Tongue (tissue), 2 donors: ENCODE data around the gene SLC5A9. TPM values are rescaled to one million over a fixed set of nuclear protein-coding genes. Genes with fewer than 3 reads are reported as not detected.
"Not testable (repeated sequence)": the region's sequence is repeated elsewhere in the genome, so short reads cannot be mapped to it uniquely, and the experiment has no call there.

Source experiments
- DNase-seq: peaks from one replicate; pipeline ENCODE4 v3.0.0-alpha.2; 2015
- total RNA-seq: library from RNA; depleted of rRNA; stranded (reverse); fragments of >200 nt; gene quantifications from one replicate; pipeline ENCODE4 v1.2.3, GENCODE V29; 2014

Gene SLC5A9
- total RNA-seq, 1 donor from 2014 or later: not detected

DNA sequence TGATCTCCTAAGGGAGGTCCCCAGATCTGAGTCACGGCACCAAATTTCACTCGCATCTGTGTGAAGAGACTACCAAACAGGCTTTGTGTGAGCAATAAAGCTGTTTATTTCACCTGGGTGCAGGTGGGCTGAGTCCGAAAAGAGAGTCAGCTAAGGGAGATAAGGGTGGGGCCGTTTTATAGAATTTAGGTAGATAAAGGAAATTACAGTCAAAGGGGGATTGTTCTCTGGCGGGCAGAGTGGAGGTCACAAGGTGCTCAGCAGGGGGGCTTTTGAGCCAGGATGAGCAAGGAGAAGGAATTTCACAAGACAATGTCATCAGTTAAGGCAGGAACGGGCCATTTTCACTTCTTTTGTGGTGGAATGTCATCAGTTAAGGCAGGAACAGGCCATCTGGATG is 8.2 kb upstream of the SLC5A9 start:
- DNase-seq: not testable (repeated sequence)

DNA sequence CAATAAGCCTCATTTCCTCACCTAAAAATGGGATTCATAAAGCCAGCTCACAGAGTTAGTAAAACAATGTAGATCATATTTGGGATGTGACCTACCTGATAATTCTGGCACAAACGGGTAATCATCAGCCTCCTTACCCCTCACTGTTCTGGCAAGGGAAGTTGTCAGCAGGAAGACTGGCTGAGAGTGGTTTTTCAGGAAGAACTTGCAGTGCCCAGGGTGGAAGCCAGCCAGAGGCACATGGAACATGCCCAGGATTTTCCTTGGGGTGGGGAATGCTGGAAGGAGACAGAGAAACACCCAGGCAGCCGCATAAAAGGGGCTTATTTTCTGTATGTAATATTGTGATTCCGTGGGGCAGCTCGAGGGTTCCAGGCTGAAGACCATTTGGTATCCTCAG is 7.7 kb upstream of the SLC5A9 start:
- peak; percentile 26 for DNase-seq

DNA sequence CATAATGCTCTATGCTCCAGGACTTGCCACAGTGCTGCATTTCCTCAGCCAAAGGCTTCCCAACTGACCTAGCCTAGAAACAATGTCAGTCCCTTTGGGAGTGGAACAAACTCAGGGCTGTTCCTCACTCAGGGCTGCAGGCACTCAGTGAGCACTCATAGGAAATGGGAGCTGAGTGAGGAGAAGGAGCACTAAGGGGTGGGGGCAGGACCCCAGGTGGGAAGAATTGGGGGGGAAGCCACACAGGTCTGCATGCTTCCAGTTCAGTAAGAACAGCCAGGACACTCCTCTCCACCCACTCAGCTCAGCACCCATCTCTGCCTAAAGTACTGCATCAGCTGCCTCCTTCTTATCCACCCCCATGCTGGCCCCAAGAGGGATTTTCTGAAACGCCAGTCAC is 7.3 kb upstream of the SLC5A9 start:
- DNase-seq: no peak

- DNase-seq: no peak
Observed at GRCh38 chr1:48215889-48216288, 6.6 kb upstream of the SLC5A9 start.

DNA sequence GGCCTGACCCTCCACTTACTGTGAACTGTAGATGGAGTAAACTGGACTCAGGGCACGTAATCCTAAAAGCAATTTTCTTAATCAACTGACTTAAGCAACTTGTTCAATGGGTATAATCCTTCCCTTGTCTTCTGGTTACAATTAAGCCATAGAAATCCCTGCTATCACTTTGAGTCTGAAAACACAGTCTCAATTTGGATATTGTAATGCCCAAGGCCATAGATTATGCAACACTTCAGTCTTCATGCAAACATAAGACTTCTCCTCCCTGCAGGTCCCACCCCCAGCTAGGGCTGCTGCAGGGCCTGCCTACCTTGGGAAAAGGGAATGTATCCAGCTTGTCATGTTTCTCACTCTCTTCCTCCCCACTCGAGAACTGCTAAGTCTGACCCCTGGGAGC is 6.2 kb upstream of the SLC5A9 start:
- no peak for DNase-seq

DNA sequence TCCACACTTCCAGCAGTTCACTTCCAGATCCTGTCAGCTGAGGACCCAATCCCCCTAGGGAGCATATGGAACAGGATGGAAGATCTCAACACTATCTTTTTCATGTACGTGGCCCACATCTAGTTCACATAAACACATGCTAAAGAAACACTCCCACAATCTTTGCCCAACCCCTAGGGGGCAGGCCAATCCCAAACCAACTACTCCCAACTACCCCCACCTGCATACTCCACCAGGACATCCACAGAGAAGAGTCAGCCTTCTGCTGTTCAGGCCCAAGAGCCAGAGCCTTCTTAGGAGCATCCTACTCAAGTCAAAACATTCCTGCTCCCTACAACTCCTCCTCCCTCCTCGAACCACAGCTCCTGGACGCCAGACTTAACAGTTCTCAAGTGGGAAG is 5.6 kb upstream of the SLC5A9 start:
- DNase-seq: no peak

DNA sequence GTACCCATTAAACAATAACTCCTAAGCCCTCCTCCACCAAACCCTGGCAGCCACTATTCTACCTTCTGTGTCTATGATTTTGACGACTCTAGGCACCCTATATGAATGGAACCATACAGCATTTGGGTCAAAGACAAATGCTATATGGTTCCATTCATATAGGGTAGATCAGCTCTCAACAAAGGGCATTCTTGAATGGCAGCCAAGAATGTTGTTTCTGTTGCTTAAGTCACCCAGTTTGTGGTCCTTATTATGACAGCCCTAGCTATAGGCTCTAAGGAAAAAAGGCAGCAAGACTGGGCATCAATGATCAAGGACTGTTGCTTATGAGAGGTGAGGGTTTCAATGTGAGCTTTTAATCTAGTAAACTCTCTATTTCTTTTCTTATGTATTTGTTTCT is 4.7 kb upstream of the SLC5A9 start:
- no peak for DNase-seq

- DNase-seq: no peak
Observed at GRCh38 chr1:48219803-48220202, 2.7 kb upstream of the SLC5A9 start.

GRCh38 chr1:48221122-48221521 is 1.4 kb upstream of the SLC5A9 start:
- no peak for DNase-seq

DNA sequence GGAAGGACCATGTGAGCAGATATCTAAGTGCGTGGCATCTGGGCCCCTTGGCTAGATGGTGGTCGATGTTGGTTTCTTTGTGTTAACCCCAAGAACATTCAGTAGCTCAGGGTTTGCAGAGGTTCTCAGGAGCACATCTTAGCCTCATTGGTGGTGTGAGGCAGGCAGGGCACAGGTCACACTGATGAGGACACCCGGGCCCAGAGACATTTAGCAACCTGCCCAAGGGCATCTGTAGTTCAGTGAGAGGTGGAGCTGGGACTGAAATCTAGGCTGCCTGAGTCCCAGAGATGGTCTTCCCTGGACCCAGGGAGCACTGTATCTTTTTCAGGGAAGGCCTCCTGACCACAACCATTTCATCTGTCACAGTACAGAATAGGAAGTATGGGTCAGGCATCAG is 859 bp upstream of the SLC5A9 start:
- DNase-seq: no peak

GRCh38 chr1:48223366-48224240 is 1.1 kb downstream of the SLC5A9 start:
- DNase-seq: no peak

- no peak for DNase-seq
Observed at GRCh38 chr1:48224791-48225190, 2.3 kb downstream of the SLC5A9 start.

DNA sequence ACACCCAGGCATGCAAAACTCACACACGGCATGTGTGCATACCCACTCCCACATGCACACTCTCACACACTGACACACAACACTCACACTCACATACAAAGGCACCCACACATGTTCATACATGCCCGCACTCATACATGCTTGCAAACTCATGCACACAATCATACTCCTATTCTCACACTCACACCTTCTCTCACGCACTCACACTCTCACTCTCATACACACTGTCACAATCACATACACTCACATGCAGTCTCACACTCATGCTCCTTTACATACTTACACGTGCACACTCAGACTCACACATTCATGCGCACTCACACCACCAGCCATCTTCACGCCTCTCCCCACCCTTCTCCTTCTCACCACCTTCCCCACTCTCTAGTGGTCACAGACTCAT is 3.1 kb downstream of the SLC5A9 start:
- no peak for DNase-seq

GRCh38 chr1:48227165-48228013 is 4.9 kb downstream of the SLC5A9 start:
- DNase-seq: no peak

GRCh38 chr1:48228156-48228555 is 5.6 kb downstream of the SLC5A9 start:
- no peak for DNase-seq

- no peak for DNase-seq
Observed at GRCh38 chr1:48229317-48229716, 6.8 kb downstream of the SLC5A9 start.

DNA sequence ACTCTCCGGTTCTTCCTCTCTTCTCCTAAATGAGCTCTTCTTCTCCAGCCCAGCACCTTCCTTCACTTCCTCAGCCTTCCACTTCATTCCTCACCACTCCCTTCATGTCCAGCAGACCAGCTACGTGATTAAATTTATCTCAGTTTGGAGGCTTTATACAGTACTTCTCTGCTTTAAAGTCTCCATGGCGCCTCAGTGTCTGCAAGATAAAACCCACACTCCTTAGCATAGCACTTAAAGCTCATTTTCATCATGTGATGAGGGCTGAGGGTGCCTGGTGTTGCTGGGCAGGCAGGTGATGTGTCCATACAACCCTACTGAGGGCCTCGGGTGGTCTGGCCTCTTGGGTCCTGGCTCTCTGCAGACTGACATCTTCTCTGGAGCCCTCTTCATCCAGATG is 7.7 kb downstream of the SLC5A9 start:
- DNase-seq: no peak

DNA sequence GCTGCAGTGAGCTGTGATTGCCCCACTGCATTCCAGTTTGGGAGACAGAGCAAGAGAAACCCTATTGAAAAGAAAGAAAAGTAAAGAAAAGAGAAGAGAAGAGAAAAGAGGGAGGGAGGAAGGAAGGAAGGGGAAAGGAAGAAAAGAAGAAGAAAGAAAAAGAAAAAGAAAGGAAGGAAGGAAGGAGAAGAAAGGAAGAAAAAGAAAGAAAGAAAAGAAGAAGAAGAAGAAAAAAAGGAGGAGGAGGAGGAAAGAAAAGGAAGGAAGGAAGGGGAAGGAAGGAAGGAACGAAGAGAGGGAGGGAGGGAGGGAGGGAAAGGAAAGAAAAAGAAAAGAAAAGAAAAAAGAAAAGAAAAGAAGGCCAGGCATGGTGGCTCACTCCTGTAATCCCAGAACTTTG is 10.2 kb downstream of the SLC5A9 start:
- no peak for DNase-seq

GRCh38 chr1:48233666-48234485 is 11.4 kb downstream of the SLC5A9 start:
- no peak for DNase-seq

DNA sequence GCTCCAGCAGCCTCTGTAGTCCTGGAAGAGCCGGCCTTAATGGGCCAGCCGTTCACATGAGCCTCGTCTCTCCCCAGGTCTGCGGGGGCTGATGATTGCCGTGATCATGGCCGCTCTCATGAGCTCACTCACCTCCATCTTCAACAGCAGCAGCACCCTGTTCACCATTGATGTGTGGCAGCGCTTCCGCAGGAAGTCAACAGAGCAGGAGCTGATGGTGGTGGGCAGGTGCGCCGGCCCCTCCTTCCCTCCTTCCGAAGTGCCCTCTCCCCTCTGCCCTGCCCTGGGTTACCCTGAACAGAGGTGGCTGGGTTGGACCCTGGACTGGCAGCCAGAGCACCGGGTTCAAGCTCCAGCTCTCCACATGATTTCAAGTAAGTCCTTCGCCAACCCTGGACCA is 13.1 kb downstream of the SLC5A9 start:
- no peak for DNase-seq

GRCh38 chr1:48236716-48237470 is 14.4 kb downstream of the SLC5A9 start:
- peak; percentile 45 for DNase-seq
